MM.1S (cell line): ENCODE data around the gene IRF8.

ENCODE experiments used
- EZH2 ChIP-seq: fragments of 300-600 bp; sonication (generic); optimal IDR thresholded peaks from 2 replicates; pipeline ENCODE3; 2017; ENCODE audit warnings: low read depth, mild to moderate bottlenecking, antibody characterized with exemption, low read length, mixed read lengths
- EZH2phosphoT487 ChIP-seq: fragments of 300-600 bp; sonication (generic); IDR thresholded peaks from 2 replicates; pipeline ENCODE4 v1.6.1; 2018; ENCODE audit warnings: antibody characterized with exemption, low read length
- TF ChIP-seq, protein P1 (sequence below): fragments of 300-600 bp; sonication (generic); IDR thresholded peaks from 2 replicates; pipeline ENCODE4 v1.5.1; 2016; ENCODE audit warnings: antibody characterized with exemption, low read length, mixed read lengths

DNA sequence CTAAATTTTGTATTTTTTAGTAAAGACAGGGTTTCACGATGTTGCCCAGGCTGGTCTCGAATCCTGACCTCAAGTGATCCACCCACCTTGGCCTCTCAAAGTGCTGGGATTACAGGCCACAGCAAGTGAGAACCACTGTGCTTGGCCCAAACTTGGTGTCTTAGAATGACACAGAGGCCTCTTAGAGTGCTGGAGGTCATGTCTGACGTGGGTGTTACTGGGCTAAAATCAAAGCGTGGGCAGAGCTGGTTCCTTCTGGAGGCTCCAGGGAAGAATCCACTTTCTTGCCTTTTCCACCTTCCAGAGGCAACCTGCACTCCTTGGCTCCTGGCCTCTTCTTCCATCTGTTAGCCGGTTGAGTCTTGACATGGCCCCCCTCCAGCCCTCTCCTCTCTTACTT, 53.8 kb downstream of the IRF8 start:
- TF ChIP-seq, protein P1, sequence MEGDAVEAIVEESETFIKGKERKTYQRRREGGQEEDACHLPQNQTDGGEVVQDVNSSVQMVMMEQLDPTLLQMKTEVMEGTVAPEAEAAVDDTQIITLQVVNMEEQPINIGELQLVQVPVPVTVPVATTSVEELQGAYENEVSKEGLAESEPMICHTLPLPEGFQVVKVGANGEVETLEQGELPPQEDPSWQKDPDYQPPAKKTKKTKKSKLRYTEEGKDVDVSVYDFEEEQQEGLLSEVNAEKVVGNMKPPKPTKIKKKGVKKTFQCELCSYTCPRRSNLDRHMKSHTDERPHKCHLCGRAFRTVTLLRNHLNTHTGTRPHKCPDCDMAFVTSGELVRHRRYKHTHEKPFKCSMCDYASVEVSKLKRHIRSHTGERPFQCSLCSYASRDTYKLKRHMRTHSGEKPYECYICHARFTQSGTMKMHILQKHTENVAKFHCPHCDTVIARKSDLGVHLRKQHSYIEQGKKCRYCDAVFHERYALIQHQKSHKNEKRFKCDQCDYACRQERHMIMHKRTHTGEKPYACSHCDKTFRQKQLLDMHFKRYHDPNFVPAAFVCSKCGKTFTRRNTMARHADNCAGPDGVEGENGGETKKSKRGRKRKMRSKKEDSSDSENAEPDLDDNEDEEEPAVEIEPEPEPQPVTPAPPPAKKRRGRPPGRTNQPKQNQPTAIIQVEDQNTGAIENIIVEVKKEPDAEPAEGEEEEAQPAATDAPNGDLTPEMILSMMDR: no peak
- no peak for TF ChIP-seq EZH2
- TF ChIP-seq EZH2phosphoT487: no peak
